Neural cell (in vitro differentiated cells): ENCODE results near the gene MAP1LC3B2. TPM values are rescaled to one million over a fixed set of nuclear protein-coding genes. Genes with fewer than 3 reads are reported as not detected.

Experiments used
- H2AFZ ChIP-seq: fragments of 200-600, 300-800 bp; sonication (generic), shearing (Covaris generic); 2 replicates; pipeline ENCODE4 v1.6.0; 2014; ENCODE audit warnings: low read depth, mild to moderate bottlenecking, antibody characterized with exemption, low read length, moderate library complexity
- H3F3A ChIP-seq: fragments of 200-600 bp; shearing (Covaris generic); 2 replicates; pipeline ENCODE4 v1.6.1; 2016; ENCODE audit warnings: mild to moderate bottlenecking, moderate library complexity, mixed read lengths, antibody characterized with exemption, low read length; ENCODE audit not compliant: insufficient read depth, poor library complexity, severe bottlenecking
- H3K27ac ChIP-seq: fragments of 200-600, 300-800 bp; sonication (generic), shearing (Covaris generic); 2 replicates; pipeline ENCODE4 v1.5.1; 2014; ENCODE audit warnings: mild to moderate bottlenecking, low read length, moderate library complexity
- H3K27me3 ChIP-seq: fragments of 300-800, 200-600 bp; sonication (generic), shearing (Covaris generic); 2 replicates; pipeline ENCODE4 v1.6.0; 2014; ENCODE audit warnings: mild to moderate bottlenecking, low read depth, low read length, moderate library complexity; ENCODE audit not compliant: insufficient read depth
- H3K36me3 ChIP-seq: fragments of 300-800, 200-600 bp; sonication (generic), shearing (Covaris generic); 2 replicates; pipeline ENCODE4 v1.5.1; 2014; ENCODE audit warnings: mild to moderate bottlenecking, antibody characterized with exemption, low read length, moderate library complexity; ENCODE audit not compliant: insufficient read depth
- H3K4me2 ChIP-seq: fragments of 300-800, 200-600 bp; sonication (generic), shearing (Covaris generic); 2 replicates; pipeline ENCODE4 v1.6.0; 2014; ENCODE audit warnings: mild to moderate bottlenecking, low read length
- H3K4me3 ChIP-seq: fragments of 300-800, 200-600 bp; sonication (generic), shearing (Covaris generic); 2 replicates; pipeline ENCODE4 v1.5.1; 2014; ENCODE audit warnings: mild to moderate bottlenecking, low read length, moderate library complexity
- H3K79me2 ChIP-seq: fragments of 200-600 bp; shearing (Covaris generic); replicated peaks from 2 replicates; pipeline ENCODE4 v1.6.0; 2014; ENCODE audit warnings: mild to moderate bottlenecking, low read length, moderate library complexity; ENCODE audit not compliant: insufficient read depth
- H3K9ac ChIP-seq: fragments of 300-800, 200-600 bp; sonication (generic), shearing (Covaris generic); 2 replicates; pipeline ENCODE4 v1.6.1; 2016; ENCODE audit warnings: mild to moderate bottlenecking, low read length, mixed read lengths
- H3K9me2 ChIP-seq: fragments of 200-600 bp; shearing (Covaris generic); 2 replicates; pipeline ENCODE4 v1.6.1; 2016; ENCODE audit warnings: mild to moderate bottlenecking, low read length, mixed read lengths; ENCODE audit not compliant: insufficient read depth
- H3K9me3 ChIP-seq: fragments of 200-600, 300-800 bp; sonication (generic), shearing (Covaris generic); 2 replicates; pipeline ENCODE4 v1.6.1; 2016; ENCODE audit warnings: mild to moderate bottlenecking, mixed run types, low read length, moderate library complexity, mixed read lengths
- H4K20me1 ChIP-seq: fragments of 200-600 bp; shearing (Covaris generic); 2 replicates; pipeline ENCODE4 v1.6.1; 2016; ENCODE audit warnings: mild to moderate bottlenecking, mixed run types; ENCODE audit not compliant: insufficient read depth
- CTCF ChIP-seq: fragments of 450-650 bp; IDR thresholded peaks from 2 replicates; pipeline ENCODE4 v1.5.1; 2014; ENCODE audit warnings: antibody characterized with exemption, mild to moderate bottlenecking, moderate library complexity; ENCODE audit not compliant: poor library complexity, severe bottlenecking
- EP300 ChIP-seq: fragments of 450-650 bp; conservative IDR thresholded peaks from 2 replicates; pipeline ENCODE4 v1.6.1; 2014; ENCODE audit warnings: antibody characterized with exemption, mild to moderate bottlenecking, moderate library complexity; ENCODE audit not compliant: poor library complexity, severe bottlenecking
- EZH2 ChIP-seq: fragments of 200-600, 300-800 bp; shearing (Covaris generic), sonication (generic); IDR thresholded peaks from 2 replicates; pipeline ENCODE4 v1.6.1; 2014; ENCODE audit warnings: antibody characterized with exemption, low read length, borderline replicate concordance, mild to moderate bottlenecking; ENCODE audit not compliant: insufficient read depth, poor library complexity, severe bottlenecking
- MXI1 ChIP-seq: fragments of 450-650 bp; conservative IDR thresholded peaks from 2 replicates; pipeline ENCODE4 v1.6.1; 2014; ENCODE audit warnings: antibody characterized with exemption, mild to moderate bottlenecking; ENCODE audit not compliant: poor library complexity, severe bottlenecking
- POLR2AphosphoS5 ChIP-seq: IDR thresholded peaks from 2 replicates; pipeline ENCODE4 v1.6.1; 2012
- RAD21 ChIP-seq: fragments of 450-650 bp; conservative IDR thresholded peaks from 2 replicates; pipeline ENCODE4 v1.6.1; 2014; ENCODE audit warnings: antibody characterized with exemption, mild to moderate bottlenecking, moderate library complexity
- REST ChIP-seq: IDR thresholded peaks from 2 replicates; pipeline ENCODE4 v1.6.1; 2012; ENCODE audit warnings: borderline replicate concordance
- SMC3 ChIP-seq: fragments of 450-650 bp; conservative IDR thresholded peaks from 2 replicates; pipeline ENCODE4 v1.6.1; 2014; ENCODE audit warnings: antibody characterized with exemption, mild to moderate bottlenecking, moderate library complexity; ENCODE audit not compliant: poor library complexity
- TAF1 ChIP-seq: IDR thresholded peaks from 2 replicates; pipeline ENCODE4 v1.6.1; 2012; ENCODE audit warnings: low read depth
- polyA plus RNA-seq: library from polyadenylated mRNA; depleted of rRNA; stranded (reverse); fragments of >200 nt; gene quantifications from 2 replicates; pipeline ENCODE4 v1.2.3, GENCODE V29; 2014

The MAP1LC3B2 gene
- polyA plus RNA-seq, 1 donor from 2014 or later: 3.9 TPM

GRCh38 chr12:116624516-116624915, 65.3 kb downstream of the MAP1LC3B2 start:
- H3K4me3 ChIP-seq: no peak overlapping the region
- H3K27me3 ChIP-seq: peaks cover 23% of the 10 kb centered on the region
- no peaks in the 10 kb centered on the region for H3F3A ChIP-seq
- no peak for TF ChIP-seq REST
- TF ChIP-seq SMC3: no peak
- TF ChIP-seq CTCF: no peak
- TF ChIP-seq EP300: no peak
- no peak for TF ChIP-seq TAF1
- no peak for TF ChIP-seq MXI1
- no peak for TF ChIP-seq POLR2AphosphoS5
- TF ChIP-seq RAD21: no peak
- no peak for TF ChIP-seq EZH2
- H2AFZ ChIP-seq: no peak overlapping the region
- no peak overlapping the region for H3K4me2 ChIP-seq
- no peaks in the 10 kb centered on the region for H3K36me3 ChIP-seq
- no peaks in the 10 kb centered on the region for H4K20me1 ChIP-seq
- H3K27ac ChIP-seq: no peak overlapping the region
- H3K79me2 ChIP-seq: no peaks in the 10 kb centered on the region
- H3K9me2 ChIP-seq: no peaks in the 10 kb centered on the region
- H3K9me3 ChIP-seq: no peaks in the 10 kb centered on the region
- H3K9ac ChIP-seq: no peak overlapping the region

DNA sequence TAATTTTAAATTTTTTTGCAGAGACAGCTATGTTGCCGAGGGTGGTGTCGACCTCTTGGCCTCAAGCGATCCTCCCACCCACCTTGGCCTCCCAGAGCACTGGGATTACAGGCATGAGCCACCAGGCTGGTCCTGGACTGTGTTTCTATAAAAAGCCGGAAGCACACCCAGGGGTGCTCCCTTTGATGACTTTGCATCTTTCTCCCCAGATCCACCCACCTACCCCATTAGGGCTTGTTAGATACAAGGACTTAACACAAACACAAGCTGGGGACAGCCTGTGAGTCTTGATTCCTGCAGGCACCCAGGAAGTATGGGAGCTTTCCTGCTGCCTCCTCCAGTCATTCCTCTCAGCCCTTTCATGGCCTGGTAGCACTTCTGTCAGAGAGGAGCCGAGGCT, 67.0 kb downstream of the MAP1LC3B2 start:
- no peaks in the 10 kb centered on the region for H4K20me1 ChIP-seq
- no peak overlapping the region for H3K4me3 ChIP-seq
- no peak overlapping the region for H3K27ac ChIP-seq
- H3K4me2 ChIP-seq: no peak overlapping the region
- no peaks in the 10 kb centered on the region for H3K9me3 ChIP-seq
- H3K9ac ChIP-seq: no peak overlapping the region
- no peak for TF ChIP-seq TAF1
- no peaks in the 10 kb centered on the region for H3F3A ChIP-seq
- no peaks in the 10 kb centered on the region for H3K9me2 ChIP-seq
- no peaks in the 10 kb centered on the region for H3K36me3 ChIP-seq
- no peak overlapping the region for H2AFZ ChIP-seq
- no peaks in the 10 kb centered on the region for H3K79me2 ChIP-seq
- H3K27me3 ChIP-seq: peaks cover 20% of the 10 kb centered on the region

Other genes starting within 250 kb of the MAP1LC3B2 start
- 40.0 and 48.1 TPM in 2 replicates for gene SPRING1, start 178.7 kb downstream of the MAP1LC3B2 start, polyA plus RNA-seq
- gene RNFT2, start 178.9 kb downstream of the MAP1LC3B2 start, polyA plus RNA-seq: 18.5 and 20.6 TPM in 2 replicates